Mesendoderm (in vitro differentiated cells): Measurements from ENCODE around the gene SIVA1.

Source experiments
- DNase-seq: peaks from one replicate; pipeline ENCODE4 v3.0.0; 2013
- H2AK5ac ChIP-seq: 2 replicates; pipeline ENCODE4 v1.6.1; 2013; ENCODE audit warnings: low read length, inconsistent platforms
- H2BK120ac ChIP-seq: 2 replicates; pipeline ENCODE4 v1.6.1; 2013; ENCODE audit warnings: low read depth, mild to moderate bottlenecking, low read length, moderate library complexity, mixed read lengths
- H2BK15ac ChIP-seq: replicated peaks from 2 replicates; pipeline ENCODE4 v1.6.1; 2013; ENCODE audit warnings: low read depth, mild to moderate bottlenecking, moderate library complexity
- H2BK5ac ChIP-seq: 2 replicates; pipeline ENCODE4 v1.6.1; 2013; ENCODE audit warnings: low read length, inconsistent platforms
- H3K18ac ChIP-seq: 2 replicates; pipeline ENCODE4 v1.6.1; 2013; ENCODE audit warnings: mild to moderate bottlenecking, low read length, mixed read lengths
- H3K23ac ChIP-seq: one replicate; pipeline ENCODE4 v1.6.1; 2013; ENCODE audit warnings: low read length
- H3K27ac ChIP-seq: 2 replicates; pipeline ENCODE4 v1.5.1; 2013; ENCODE audit warnings: low read depth, mild to moderate bottlenecking, inconsistent platforms, low read length, moderate library complexity
- H3K27me3 ChIP-seq: 2 replicates; pipeline ENCODE4 v1.6.1; 2013; ENCODE audit warnings: low read length, control low read depth, mild to moderate bottlenecking, inconsistent platforms; ENCODE audit not compliant: insufficient read depth, poor library complexity
- H3K36me3 ChIP-seq: 2 replicates; pipeline ENCODE4 v1.6.1; 2013; ENCODE audit warnings: low read length, inconsistent platforms; ENCODE audit not compliant: control insufficient read depth, insufficient read depth
- H3K4ac ChIP-seq: one replicate; pipeline ENCODE4 v1.6.1; 2013; ENCODE audit warnings: low read depth, mild to moderate bottlenecking, low read length, moderate library complexity
- H3K4me1 ChIP-seq: 2 replicates; pipeline ENCODE4 v1.6.1; 2013; ENCODE audit warnings: low read depth, low read length, inconsistent platforms; ENCODE audit not compliant: control insufficient read depth
- H3K4me2 ChIP-seq: 2 replicates; pipeline ENCODE4 v1.6.1; 2013; ENCODE audit warnings: low read length
- H3K4me3 ChIP-seq: 2 replicates; pipeline ENCODE4 v1.5.1; 2013; ENCODE audit warnings: mild to moderate bottlenecking, low read length
- H3K56ac ChIP-seq: one replicate; pipeline ENCODE4 v1.6.1; 2013; ENCODE audit warnings: low read length
- H3K79me1 ChIP-seq: 2 replicates; pipeline ENCODE4 v1.6.1; 2013; ENCODE audit warnings: low read length, inconsistent platforms
- H3K79me2 ChIP-seq: 2 replicates; pipeline ENCODE4 v1.6.1; 2013; ENCODE audit warnings: mild to moderate bottlenecking, low read length; ENCODE audit not compliant: control insufficient read depth, insufficient read depth
- H3K9ac ChIP-seq: 2 replicates; pipeline ENCODE4 v1.6.1; 2013; ENCODE audit warnings: low read length, inconsistent platforms
- H4K5ac ChIP-seq: one replicate; pipeline ENCODE4 v1.6.1; 2013; ENCODE audit warnings: low read length
- H4K8ac ChIP-seq: one replicate; pipeline ENCODE4 v1.6.1; 2013; ENCODE audit warnings: low read depth, mild to moderate bottlenecking, control low read depth, low read length, moderate library complexity
- WGBS: extraction: QIAGEN DNeasy Blood & Tissue Kit; methylation state at CpG from one replicate; pipeline ENCODE4 v1.1.7; 2013; ENCODE audit warnings: low lambda C conversion rate, missing lambda C conversion rate; ENCODE audit not compliant: insufficient coverage; ENCODE audit errors: extremely low coverage; 5-methylcytosine and 5-hydroxymethylcytosine counted together

SIVA1 gene

DNA sequence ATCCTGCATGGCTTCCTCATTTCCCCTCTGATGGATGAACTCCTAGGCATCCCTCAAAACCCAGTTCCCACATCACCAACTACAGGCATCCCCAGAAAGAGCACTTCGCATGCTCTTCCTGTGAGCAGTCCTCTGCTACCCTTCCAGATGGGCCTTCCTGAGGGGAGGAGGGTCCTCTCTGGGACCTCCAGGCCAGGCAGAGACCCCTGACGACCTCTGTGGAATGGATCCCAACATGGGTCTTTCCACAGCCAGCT is 40.7 kb downstream of the SIVA1 start:
- Histone ChIP-seq H3K18ac (no peak overlapping the region), H3K9ac (peak overlapping the region; percentile 69), H3K27me3 (peaks cover 3% of the 10 kb centered on the region), H3K4me1 (peaks cover 9% of the 10 kb centered on the region), H3K4ac (no peak overlapping the region), H2BK5ac (no peak overlapping the region), H3K4me3 (no peak overlapping the region), H2AK5ac (no peak overlapping the region), H3K4me2 (peak overlapping the region; percentile 42), H2BK15ac (no peak overlapping the region), H4K5ac (no peak overlapping the region), H3K23ac (no peak overlapping the region), H3K79me1 (peaks cover 19% of the 10 kb centered on the region), H3K36me3 (no peaks in the 10 kb centered on the region), H3K56ac (peak overlapping the region; percentile 85), H4K8ac (no peak overlapping the region), H2BK120ac (no peak overlapping the region), H3K79me2 (peaks cover 6% of the 10 kb centered on the region), H3K27ac (no peak overlapping the region)
- WGBS, result no CpG with 5 or more reads among the region's 2 CpGs
- DNase-seq, result no peak

- Histone ChIP-seq H2BK5ac (no peak overlapping the region), H3K56ac (peak overlapping the region; percentile 90), H3K23ac (no peak overlapping the region), H2BK15ac (no peak overlapping the region), H2AK5ac (no peak overlapping the region), H3K79me2 (peaks cover 6% of the 10 kb centered on the region), H3K27me3 (peaks cover 3% of the 10 kb centered on the region), H3K4me2 (peak overlapping the region; percentile 95), H3K79me1 (peaks cover 19% of the 10 kb centered on the region), H3K27ac (no peak overlapping the region), H3K18ac (no peak overlapping the region), H3K4me3 (peak overlapping the region; percentile 78), H3K4me1 (peaks cover 9% of the 10 kb centered on the region), H3K4ac (no peak overlapping the region), H3K36me3 (no peaks in the 10 kb centered on the region), H4K5ac (no peak overlapping the region), H4K8ac (no peak overlapping the region), H3K9ac (peak overlapping the region; percentile 91), H2BK120ac (no peak overlapping the region)
- WGBS, result no CpG with 5 or more reads among the region's 15 CpGs
- peak; percentile 90 for DNase-seq
These were observed 41.2 kb downstream of the SIVA1 start for GRCh38 chr14:104794099-104794498.

GRCh38 chr14:104794631-104794992 is 41.7 kb downstream of the SIVA1 start:
- Histone ChIP-seq H3K23ac (peak overlapping the region; percentile 94), H3K36me3 (no peaks in the 10 kb centered on the region), H3K56ac (peak overlapping the region; percentile 90), H3K79me1 (peaks cover 19% of the 10 kb centered on the region), H3K27ac (no peak overlapping the region), H3K4me2 (peak overlapping the region; percentile 95), H4K5ac (no peak overlapping the region), H2AK5ac (no peak overlapping the region), H4K8ac (no peak overlapping the region), H3K4ac (no peak overlapping the region), H2BK120ac (no peak overlapping the region), H3K18ac (peak overlapping the region; percentile 76), H3K79me2 (peaks cover 6% of the 10 kb centered on the region), H3K27me3 (peaks cover 3% of the 10 kb centered on the region), H3K4me3 (peak overlapping the region; percentile 78), H3K4me1 (peaks cover 9% of the 10 kb centered on the region), H3K9ac (peak overlapping the region; percentile 91), H2BK5ac (no peak overlapping the region), H2BK15ac (no peak overlapping the region)
- DNase-seq, result peak; percentile 45
- no CpG with 5 or more reads among the region's 16 CpGs for WGBS

GRCh38 chr14:104794993-104795780 is 42.2 kb downstream of the SIVA1 start, which contains the start of gene AKT1:
AKT1 (minus strand) TSS chr14:104795748; CDS start chr14:104792643, 3,105 bp downstream.
- H4K8ac ChIP-seq, result no peak within 1 kb of the TSS
- H3K27ac ChIP-seq, result no peak within 1 kb of the TSS
- WGBS, result no CpG with 5 or more reads among the region's 124 CpGs
- peak within 1 kb of the TSS; percentile 69 for H2AK5ac ChIP-seq
- peak within 1 kb of the TSS; percentile 94 for H3K23ac ChIP-seq
- no peak within 1 kb of the TSS for H4K5ac ChIP-seq
- H2BK15ac ChIP-seq, result no peak within 1 kb of the TSS
- no peak within 1 kb of the TSS for H2BK5ac ChIP-seq
- peak within 1 kb of the TSS; percentile 91 for H3K9ac ChIP-seq
- peaks cover 3% of the 10 kb centered on the region for H3K27me3 ChIP-seq
- peak within 1 kb of the TSS; percentile 42 for H3K4ac ChIP-seq
- peak within 1 kb of the TSS; percentile 95 for H3K4me2 ChIP-seq
- peaks cover 19% of the 10 kb centered on the region for H3K79me1 ChIP-seq
- no peak for DNase-seq
- H2BK120ac ChIP-seq, result no peak within 1 kb of the TSS
- no peaks in the 10 kb centered on the region for H3K36me3 ChIP-seq
- H3K4me1 ChIP-seq, result peaks cover 9% of the 10 kb centered on the region
- peak within 1 kb of the TSS; percentile 78 for H3K4me3 ChIP-seq
- H3K56ac ChIP-seq, result peak within 1 kb of the TSS; percentile 90
- peak within 1 kb of the TSS; percentile 76 for H3K18ac ChIP-seq
- peaks cover 6% of the 10 kb centered on the region for H3K79me2 ChIP-seq

GRCh38 chr14:104795781-104796686 is 43.1 kb downstream of the SIVA1 start:
- Histone ChIP-seq H3K4me1 (peaks cover 9% of the 10 kb centered on the region), H2BK5ac (no peak overlapping the region), H2BK15ac (no peak overlapping the region), H3K36me3 (no peaks in the 10 kb centered on the region), H3K79me1 (peaks cover 19% of the 10 kb centered on the region), H4K5ac (no peak overlapping the region), H4K8ac (no peak overlapping the region), H3K4ac (peak overlapping the region; percentile 21), H3K9ac (peak overlapping the region; percentile 70), H3K4me2 (peak overlapping the region; percentile 55), H2BK120ac (no peak overlapping the region), H3K56ac (peak overlapping the region; percentile 82), H3K18ac (peak overlapping the region; percentile 76), H3K27ac (no peak overlapping the region), H3K79me2 (peaks cover 6% of the 10 kb centered on the region), H3K4me3 (peak overlapping the region; percentile 19), H3K27me3 (peaks cover 3% of the 10 kb centered on the region), H2AK5ac (peak overlapping the region; percentile 69), H3K23ac (peak overlapping the region; percentile 93)
- no peak for DNase-seq
- WGBS, result no CpG with 5 or more reads among the region's 55 CpGs
